Lower leg skin (tissue), 3 donors: ENCODE data around the gene AP4E1.

ENCODE experiments used
- CTCF ChIP-seq, 3 donors: fragments of 450-650 bp; IDR thresholded peaks; one replicate each; pipeline ENCODE4 v1.5.1; 2016; ENCODE audit warnings: antibody characterized with exemption in 3 of 3, mild to moderate bottlenecking in 3 of 3, moderate library complexity in 2 of 3
- POLR2A ChIP-seq, 2 donors: fragments of 450-650 bp; IDR thresholded peaks; one replicate each; pipeline ENCODE4 v1.6.1; 2016 to 2017; ENCODE audit warnings: antibody characterized with exemption in 2 of 2, mild to moderate bottlenecking in 1 of 2, moderate library complexity in 1 of 2

- TF ChIP-seq CTCF (IDR thresholded peaks at IDR 0.05), result no peak
- no peak for TF ChIP-seq POLR2A (IDR thresholded peaks at IDR 0.05)
These were observed 29.4 kb upstream of the AP4E1 start for GRCh38 chr15:50879016-50879617.
